Measurements from ENCODE around the gene DHRS12.

The DHRS12 gene

GRCh38 chr13:51806566-51806965 is 2.6 kb upstream of the DHRS12 start:
- Mint-ChIP-seq H3K36me3 (no peaks in the 10 kb centered on the region), H3K27ac (peak overlapping the region; percentile 100), H3K9me3 (no peaks in the 10 kb centered on the region), H3K27me3 (no peaks in the 10 kb centered on the region), H3K4me3 (no peak overlapping the region), H3K4me1 (peaks cover 20% of the 10 kb centered on the region)
- no peak for DNase-seq (ENCODE audit: low spot score in 2 of 2)
- ATAC-seq (ENCODE audit: low read depth), result no peak

- ATAC-seq (ENCODE audit: low read depth) (no peak), DNase-seq (ENCODE audit: low spot score in 2 of 2) (no peak)
- Mint-ChIP-seq H3K9me3 (no peaks in the 10 kb centered on the region), H3K4me3 (no peak overlapping the region), H3K27ac (peak overlapping the region; percentile 100), H3K36me3 (no peaks in the 10 kb centered on the region), H3K27me3 (no peaks in the 10 kb centered on the region), H3K4me1 (peaks cover 19% of the 10 kb centered on the region)
Measured at GRCh38 chr13:51805925-51806324, 2.0 kb upstream of the DHRS12 start.

GRCh38 chr13:51805313-51805712 is 1.4 kb upstream of the DHRS12 start:
- Mint-ChIP-seq H3K27me3 (no peaks in the 10 kb centered on the region), H3K27ac (peak overlapping the region; percentile 100), H3K4me1 (peaks cover 19% of the 10 kb centered on the region), H3K4me3 (peak overlapping the region; percentile 91), H3K9me3 (no peaks in the 10 kb centered on the region), H3K36me3 (no peaks in the 10 kb centered on the region)
- DNase-seq (ENCODE audit: low spot score in 2 of 2) (no peak), ATAC-seq (ENCODE audit: low read depth) (no peak)

GRCh38 chr13:51804295-51805172 is 571 bp upstream of the DHRS12 start:
- Mint-ChIP-seq H3K4me3 (peak overlapping the region; percentile 91), H3K27ac (peak overlapping the region; percentile 100), H3K36me3 (no peaks in the 10 kb centered on the region), H3K9me3 (no peaks in the 10 kb centered on the region), H3K27me3 (no peaks in the 10 kb centered on the region), H3K4me1 (peaks cover 19% of the 10 kb centered on the region)
- DNase-seq (ENCODE audit: low spot score in 2 of 2) (no peak), ATAC-seq (ENCODE audit: low read depth) (no peak)

GRCh38 chr13:51802631-51803418 is 1.1 kb downstream of the DHRS12 start:
- Mint-ChIP-seq H3K9me3 (no peaks in the 10 kb centered on the region), H3K27me3 (no peaks in the 10 kb centered on the region), H3K36me3 (no peaks in the 10 kb centered on the region), H3K4me1 (peaks cover 20% of the 10 kb centered on the region), H3K4me3 (peak overlapping the region; percentile 91), H3K27ac (peak overlapping the region; percentile 100)
- ATAC-seq (ENCODE audit: low read depth) (no peak), DNase-seq (ENCODE audit: low spot score in 2 of 2) (no peak)

GRCh38 chr13:51801631-51802099 is 2.3 kb downstream of the DHRS12 start:
- Mint-ChIP-seq H3K27ac (peak overlapping the region; percentile 100), H3K4me1 (peaks cover 23% of the 10 kb centered on the region), H3K36me3 (peaks cover 2% of the 10 kb centered on the region), H3K27me3 (no peaks in the 10 kb centered on the region), H3K9me3 (no peaks in the 10 kb centered on the region), H3K4me3 (no peak overlapping the region)
- ATAC-seq (ENCODE audit: low read depth), result no peak
- no peak for DNase-seq (ENCODE audit: low spot score in 2 of 2)

GRCh38 chr13:51800486-51800885 is 3.5 kb downstream of the DHRS12 start:
- Mint-ChIP-seq H3K4me3 (no peak overlapping the region), H3K27ac (no peak overlapping the region), H3K27me3 (no peaks in the 10 kb centered on the region), H3K9me3 (no peaks in the 10 kb centered on the region), H3K36me3 (peaks cover 2% of the 10 kb centered on the region), H3K4me1 (peaks cover 23% of the 10 kb centered on the region)
- no peak for ATAC-seq (ENCODE audit: low read depth)
- DNase-seq (ENCODE audit: low spot score in 2 of 2), result no peak

GRCh38 chr13:51799261-51799660 is 4.7 kb downstream of the DHRS12 start:
- H3K27ac Mint-ChIP-seq, result no peak overlapping the region
- H3K4me3 Mint-ChIP-seq, result no peak overlapping the region
- peaks cover 26% of the 10 kb centered on the region for H3K4me1 Mint-ChIP-seq
- H3K36me3 Mint-ChIP-seq, result peaks cover 2% of the 10 kb centered on the region
- no peaks in the 10 kb centered on the region for H3K27me3 Mint-ChIP-seq
- no peaks in the 10 kb centered on the region for H3K9me3 Mint-ChIP-seq
- ATAC-seq (ENCODE audit: low read depth) (no peak), DNase-seq (ENCODE audit: low spot score in 2 of 2) (no peak)

- DNase-seq (ENCODE audit: low spot score in 2 of 2), result peak; percentile 44 to 56
- ATAC-seq (ENCODE audit: low read depth), result peak; percentile 48
- Mint-ChIP-seq H3K36me3 (peaks cover 4% of the 10 kb centered on the region), H3K4me3 (no peak overlapping the region), H3K27me3 (no peaks in the 10 kb centered on the region), H3K27ac (peak overlapping the region; percentile 78), H3K4me1 (peaks cover 34% of the 10 kb centered on the region), H3K9me3 (no peaks in the 10 kb centered on the region)
Measured at GRCh38 chr13:51797664-51798488, 6.1 kb downstream of the DHRS12 start.

- no peak for DNase-seq (ENCODE audit: low spot score in 2 of 2)
- peaks cover 28% of the 10 kb centered on the region for H3K4me1 Mint-ChIP-seq
- no peak overlapping the region for H3K27ac Mint-ChIP-seq
- H3K9me3 Mint-ChIP-seq, result no peaks in the 10 kb centered on the region
- H3K27me3 Mint-ChIP-seq, result no peaks in the 10 kb centered on the region
- no peak overlapping the region for H3K4me3 Mint-ChIP-seq
- H3K36me3 Mint-ChIP-seq, result peaks cover 7% of the 10 kb centered on the region
- no peak for ATAC-seq (ENCODE audit: low read depth)
Measured at GRCh38 chr13:51796546-51796945, 7.4 kb downstream of the DHRS12 start.

GRCh38 chr13:51795419-51795818 is 8.5 kb downstream of the DHRS12 start:
- Mint-ChIP-seq H3K9me3 (no peaks in the 10 kb centered on the region), H3K27ac (peak overlapping the region; percentile 86), H3K36me3 (peaks cover 10% of the 10 kb centered on the region), H3K27me3 (no peaks in the 10 kb centered on the region), H3K4me3 (no peak overlapping the region), H3K4me1 (peaks cover 28% of the 10 kb centered on the region)
- no peak for ATAC-seq (ENCODE audit: low read depth)
- DNase-seq (ENCODE audit: low spot score in 2 of 2), result no peak

GRCh38 chr13:51794964-51795363 is 9.0 kb downstream of the DHRS12 start:
- Mint-ChIP-seq H3K27ac (peak overlapping the region; percentile 86), H3K4me3 (peak overlapping the region; percentile 41), H3K27me3 (no peaks in the 10 kb centered on the region), H3K36me3 (peaks cover 10% of the 10 kb centered on the region), H3K4me1 (peaks cover 28% of the 10 kb centered on the region), H3K9me3 (no peaks in the 10 kb centered on the region)
- DNase-seq (ENCODE audit: low spot score in 2 of 2) (no peak), ATAC-seq (ENCODE audit: low read depth) (no peak)

GRCh38 chr13:51793570-51794271 is 10.2 kb downstream of the DHRS12 start:
- H3K27ac Mint-ChIP-seq, result peak overlapping the region; percentile 86
- H3K27me3 Mint-ChIP-seq, result no peaks in the 10 kb centered on the region
- H3K4me1 Mint-ChIP-seq, result peaks cover 28% of the 10 kb centered on the region
- ATAC-seq (ENCODE audit: low read depth) (peak; percentile 88), DNase-seq (ENCODE audit: low spot score in 2 of 2) (peak; percentile 41 to 52)
- H3K9me3 Mint-ChIP-seq, result no peaks in the 10 kb centered on the region
- H3K36me3 Mint-ChIP-seq, result peaks cover 15% of the 10 kb centered on the region
- H3K4me3 Mint-ChIP-seq, result peak overlapping the region; percentile 21
